Breast epithelium (tissue), 3 donors: ENCODE measurements around the gene USP19.

Source experiments
- CTCF ChIP-seq, 3 donors: fragments of 450-650 bp; IDR thresholded peaks; one replicate each; pipeline ENCODE4 v1.5.1; 2016 to 2017; ENCODE audit warnings: antibody characterized with exemption in 3 of 3, mild to moderate bottlenecking in 3 of 3, moderate library complexity in 3 of 3
- POLR2A ChIP-seq: fragments of 450-650 bp; IDR thresholded peaks from one replicate; pipeline ENCODE4 v1.6.1; 2016; ENCODE audit warnings: antibody characterized with exemption, mild to moderate bottlenecking, moderate library complexity
- POLR2AphosphoS5 ChIP-seq, 3 donors: sonication (generic); formaldehyde crosslinking; IDR thresholded peaks; one replicate each; pipeline ENCODE4 v1.6.1; 2017; ENCODE audit warnings: antibody characterized with exemption in 3 of 3

- TF ChIP-seq CTCF (IDR thresholded peaks at IDR 0.05) (no peak), POLR2AphosphoS5 (IDR thresholded peaks at IDR 0.05) (no peak), POLR2A (no peak)
Observed at GRCh38 chr3:49140080-49140479, 19.5 kb upstream of the USP19 start.
